Lower leg skin (tissue), 3 donors: ENCODE measurements around the gene DIRAS1.

Experiments used
- POLR2A ChIP-seq, 2 donors: fragments of 450-650 bp; IDR thresholded peaks; one replicate each; pipeline ENCODE4 v1.6.1; 2016 to 2017; ENCODE audit warnings: antibody characterized with exemption in 2 of 2, mild to moderate bottlenecking in 1 of 2, moderate library complexity in 1 of 2
- TF ChIP-seq, protein P1 (sequence below), 3 donors: fragments of 450-650 bp; IDR thresholded peaks; one replicate each; pipeline ENCODE4 v1.5.1; 2016; ENCODE audit warnings: antibody characterized with exemption in 3 of 3, mild to moderate bottlenecking in 3 of 3, moderate library complexity in 2 of 3

DNA sequence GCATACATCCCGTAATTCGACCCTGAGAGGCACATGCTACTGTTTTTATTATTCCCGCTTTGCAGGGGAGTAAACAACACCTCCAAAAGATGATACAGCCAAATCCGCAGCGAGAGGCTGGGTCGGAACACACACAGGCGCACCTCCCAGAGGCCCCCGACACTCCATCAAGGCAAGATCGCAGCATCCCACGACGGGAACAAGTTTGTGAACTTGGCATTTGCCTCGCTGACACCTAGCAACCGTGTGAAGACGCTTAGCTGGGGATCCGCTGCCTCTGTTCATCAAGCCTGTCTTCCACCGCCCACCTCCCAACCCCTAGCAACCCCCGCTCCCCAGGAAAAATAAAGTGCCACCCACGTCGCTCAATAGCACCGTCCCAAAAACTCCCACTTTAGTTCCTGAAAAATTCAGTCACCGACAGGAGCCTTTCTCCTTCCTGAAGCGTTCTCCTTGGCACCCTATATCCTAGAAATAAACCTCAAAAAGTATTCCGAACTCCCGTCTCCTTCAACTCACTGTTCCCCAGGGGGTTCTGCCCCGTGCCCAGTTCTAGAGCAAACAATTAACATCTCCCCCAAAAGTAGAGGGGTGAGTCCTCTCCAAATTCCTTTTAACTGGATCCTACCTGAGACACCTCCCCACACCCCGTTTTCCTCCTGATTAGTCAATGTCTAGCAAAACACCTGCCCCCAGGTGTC, 20.4 kb downstream of the DIRAS1 start:
- TF ChIP-seq, protein P1, sequence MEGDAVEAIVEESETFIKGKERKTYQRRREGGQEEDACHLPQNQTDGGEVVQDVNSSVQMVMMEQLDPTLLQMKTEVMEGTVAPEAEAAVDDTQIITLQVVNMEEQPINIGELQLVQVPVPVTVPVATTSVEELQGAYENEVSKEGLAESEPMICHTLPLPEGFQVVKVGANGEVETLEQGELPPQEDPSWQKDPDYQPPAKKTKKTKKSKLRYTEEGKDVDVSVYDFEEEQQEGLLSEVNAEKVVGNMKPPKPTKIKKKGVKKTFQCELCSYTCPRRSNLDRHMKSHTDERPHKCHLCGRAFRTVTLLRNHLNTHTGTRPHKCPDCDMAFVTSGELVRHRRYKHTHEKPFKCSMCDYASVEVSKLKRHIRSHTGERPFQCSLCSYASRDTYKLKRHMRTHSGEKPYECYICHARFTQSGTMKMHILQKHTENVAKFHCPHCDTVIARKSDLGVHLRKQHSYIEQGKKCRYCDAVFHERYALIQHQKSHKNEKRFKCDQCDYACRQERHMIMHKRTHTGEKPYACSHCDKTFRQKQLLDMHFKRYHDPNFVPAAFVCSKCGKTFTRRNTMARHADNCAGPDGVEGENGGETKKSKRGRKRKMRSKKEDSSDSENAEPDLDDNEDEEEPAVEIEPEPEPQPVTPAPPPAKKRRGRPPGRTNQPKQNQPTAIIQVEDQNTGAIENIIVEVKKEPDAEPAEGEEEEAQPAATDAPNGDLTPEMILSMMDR (IDR thresholded peaks at IDR 0.05) = no peak
- TF ChIP-seq POLR2A (IDR thresholded peaks at IDR 0.05) = no peak
